NCI-H748 (cell line): ENCODE measurements around the gene DENND5B.
"Not testable (repeated sequence)": the region's sequence is repeated elsewhere in the genome, so short reads cannot be mapped to it uniquely, and the experiment has no call there.

Experiments
- DNase-seq: peaks from one replicate; lab custom pipeline; 2025; ENCODE audit not compliant: unreplicated experiment; lab: John Stamatoyannopoulos, UW

The DENND5B gene

DNA sequence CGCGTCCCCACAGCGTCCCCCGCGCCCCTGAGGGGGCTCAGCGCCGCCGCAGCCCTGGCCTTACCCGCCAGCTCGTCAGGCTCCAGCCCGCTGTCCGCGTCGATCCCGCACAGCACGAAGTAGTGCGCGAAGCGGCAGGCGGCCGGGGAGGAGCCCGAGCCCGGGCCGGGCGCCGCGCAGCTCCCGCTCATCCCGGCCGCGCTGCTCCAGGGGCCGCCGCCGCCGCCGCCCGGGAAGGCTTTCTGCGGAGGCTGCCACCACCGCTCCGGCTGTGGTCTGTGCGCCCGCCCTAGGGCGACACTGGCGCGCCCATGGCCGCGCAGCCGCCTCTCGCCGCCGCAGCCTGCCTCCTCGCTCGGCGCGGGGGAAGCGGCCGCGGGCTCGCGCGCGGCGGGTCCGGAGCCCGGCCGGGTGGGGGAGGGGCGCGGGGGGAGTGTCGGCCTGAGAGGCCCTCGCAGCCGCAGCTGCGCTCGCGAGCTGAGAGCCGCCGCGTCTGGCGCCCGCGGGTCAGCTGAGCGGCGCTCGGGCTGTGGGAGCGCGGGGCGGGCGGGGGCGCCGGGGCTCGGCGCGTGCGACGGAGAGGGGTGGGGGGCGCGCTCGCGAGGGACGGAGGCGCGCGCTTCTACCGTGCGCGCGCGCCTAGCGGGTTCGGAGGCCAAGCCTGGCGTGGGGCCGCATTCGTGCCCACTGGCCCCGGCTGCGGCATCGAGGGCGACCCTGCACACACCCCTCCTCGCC is at the start of gene DENND5B:
Gene DENND5B, minus strand, starts transcription at position 495 of the 738 bp plus-strand sequence. Its CDS starts 304 bp downstream, at position 191.
- peak; percentile 87 for DNase-seq

GRCh38 chr12:31634620-31635019 is 43.7 kb upstream of the DENND5B start:
- no peak for DNase-seq

- no peak for DNase-seq
These were observed 42.5 kb upstream of the DENND5B start for GRCh38 chr12:31633464-31633863.

- DNase-seq: no peak
These were observed 40.9 kb upstream of the DENND5B start for GRCh38 chr12:31631809-31632208.

GRCh38 chr12:31631023-31631724 is 40.2 kb upstream of the DENND5B start:
- peak; percentile 18 for DNase-seq

GRCh38 chr12:31629756-31630732 is 39.1 kb upstream of the DENND5B start:
- DNase-seq: no peak

- no peak for DNase-seq
These were observed 36.6 kb upstream of the DENND5B start for GRCh38 chr12:31627456-31628054.

GRCh38 chr12:31626270-31626995 is 35.5 kb upstream of the DENND5B start:
- DNase-seq: no peak

GRCh38 chr12:31622038-31622437 is 31.1 kb upstream of the DENND5B start:
- DNase-seq: no peak

DNA sequence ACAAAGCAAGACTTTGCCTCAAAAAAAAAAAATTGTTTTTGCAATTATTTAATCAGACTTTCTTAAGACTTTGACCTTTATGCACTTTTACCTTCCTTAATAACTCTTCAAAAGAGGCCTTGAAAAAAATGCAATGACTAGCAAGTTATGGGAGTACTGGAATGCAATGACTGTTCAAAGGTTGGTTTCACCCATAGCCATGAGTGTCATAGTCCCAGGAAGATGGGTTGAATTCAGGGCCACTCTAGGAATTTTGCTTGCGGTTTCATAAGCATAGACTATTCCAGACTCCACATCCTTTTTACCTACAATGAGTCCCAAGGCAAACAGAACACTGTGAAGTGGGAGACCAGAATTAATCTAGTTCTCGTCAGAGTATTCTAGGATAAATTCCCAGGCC is 29.4 kb upstream of the DENND5B start:
- no peak for DNase-seq

DNA sequence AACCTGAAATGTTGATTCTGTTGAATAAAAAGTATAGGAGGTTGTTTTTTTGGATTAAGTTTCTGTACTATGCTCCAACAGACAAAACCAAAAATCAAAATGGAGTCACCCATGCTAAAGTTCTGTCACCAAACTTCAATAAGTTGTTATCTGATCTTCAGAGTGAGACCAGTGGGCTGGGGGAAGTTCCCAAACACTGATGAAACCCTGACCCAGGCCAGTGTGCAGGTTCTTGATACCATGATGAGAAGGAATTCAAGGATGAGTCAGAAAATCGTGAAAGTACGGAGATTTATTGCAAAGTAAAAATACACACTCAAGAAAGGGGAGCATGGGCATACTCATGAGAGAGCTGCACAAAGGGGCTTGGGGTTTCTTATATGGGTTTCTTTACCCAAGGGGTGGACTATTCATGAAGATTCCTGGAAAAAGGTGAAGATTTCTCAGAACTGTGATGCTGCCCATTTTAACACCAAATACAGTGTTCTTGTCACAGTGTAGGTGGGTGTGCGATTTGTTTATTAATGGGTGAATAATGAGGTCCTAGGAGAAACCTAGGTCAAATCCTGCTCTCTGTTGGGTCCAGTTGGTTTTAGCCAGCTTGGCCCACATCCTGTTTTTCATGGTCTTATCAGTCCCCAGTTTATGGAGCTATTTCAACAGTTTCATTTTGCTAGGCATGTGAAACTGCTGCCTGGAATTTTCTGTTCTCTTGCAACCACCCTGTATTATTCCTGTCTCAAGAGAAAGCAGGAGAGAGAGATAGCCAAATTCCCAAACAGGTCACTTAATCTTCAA is 27.5 kb upstream of the DENND5B start:
- no peak for DNase-seq

DNA sequence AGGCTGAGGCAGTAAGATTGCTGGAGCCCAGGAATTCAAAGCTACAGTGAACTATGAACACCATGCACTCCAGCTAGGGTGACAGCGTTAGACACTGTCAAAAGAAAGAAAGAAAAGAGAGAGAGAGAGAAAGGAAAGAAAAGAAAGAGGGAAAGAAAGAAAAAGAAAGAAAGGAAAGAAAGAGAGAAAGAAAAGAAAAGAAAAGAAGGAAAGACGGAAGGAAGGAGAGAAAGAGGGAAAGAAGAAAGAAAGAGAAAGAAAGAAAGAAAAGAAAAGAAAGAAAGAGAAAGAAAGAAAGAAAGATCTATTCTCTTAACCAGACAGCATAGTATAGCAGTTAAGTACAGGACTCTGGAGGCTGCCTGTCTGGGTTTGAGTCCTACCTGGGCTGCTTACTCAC is 21.9 kb upstream of the DENND5B start:
- no peak for DNase-seq

DNA sequence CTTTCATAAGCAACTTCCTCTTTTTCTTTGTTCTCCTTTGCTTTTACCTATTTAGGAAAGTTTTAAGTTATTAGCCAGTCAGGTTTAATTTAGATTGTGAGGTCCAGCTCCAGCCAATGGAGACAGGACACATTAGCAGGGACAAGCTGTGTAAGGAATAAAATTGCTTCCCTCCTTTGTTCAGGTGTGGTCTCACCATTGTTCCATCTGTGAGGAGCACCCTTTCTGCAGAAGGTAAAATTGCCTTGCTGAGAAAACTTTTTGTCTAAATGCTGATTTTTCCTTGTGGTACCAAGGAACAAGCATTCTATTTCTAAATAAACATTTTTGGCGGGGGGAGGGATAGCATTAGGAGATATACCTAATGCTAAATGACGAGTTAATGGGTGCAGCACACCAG is 17.4 kb upstream of the DENND5B start:
- not testable (repeated sequence) for DNase-seq

GRCh38 chr12:31605531-31605930 is 14.6 kb upstream of the DENND5B start:
- no peak for DNase-seq

DNA sequence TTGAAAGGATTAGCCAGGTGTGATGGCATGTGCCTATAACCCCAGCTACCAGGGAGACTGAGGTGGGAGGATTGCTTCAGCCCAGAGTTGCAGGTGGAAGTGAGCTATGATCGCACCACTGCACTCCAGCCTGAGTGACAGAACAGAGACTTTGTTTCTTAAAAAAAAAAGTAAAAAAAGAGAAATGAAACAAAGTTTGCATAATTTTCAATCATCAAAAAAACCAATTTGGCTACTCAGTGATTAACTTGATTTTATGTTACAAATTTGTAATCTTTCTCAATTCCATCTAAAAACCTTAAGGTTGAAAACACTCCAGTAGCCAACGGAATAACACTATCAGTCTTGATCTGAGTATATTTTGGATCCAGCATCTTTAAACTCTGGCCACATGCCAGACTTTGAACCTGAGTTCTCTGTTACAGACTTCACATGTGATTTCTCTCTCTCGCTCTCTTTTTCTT is 12.6 kb upstream of the DENND5B start:
- DNase-seq: no peak

- DNase-seq: no peak
These were observed 9.8 kb upstream of the DENND5B start for GRCh38 chr12:31600750-31601149.

DNA sequence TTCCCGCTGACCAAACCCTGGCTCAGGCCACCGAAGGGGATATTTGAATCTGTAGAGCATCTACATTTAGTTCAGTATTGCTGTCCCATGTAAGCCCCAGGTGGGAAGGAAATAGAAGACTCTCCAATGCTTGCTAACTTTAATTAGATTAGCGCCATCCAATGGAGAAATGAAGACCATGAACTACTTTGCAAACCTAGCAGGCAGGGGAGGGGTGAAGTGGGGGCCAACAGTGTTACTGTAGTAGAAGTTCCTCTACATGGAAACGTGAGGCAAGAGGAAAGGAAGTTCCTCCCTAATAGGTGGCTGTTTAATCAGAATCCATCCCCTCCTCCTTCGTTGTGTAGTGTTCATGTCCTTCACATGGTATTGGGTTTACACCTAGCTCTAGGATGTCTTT is 9.3 kb upstream of the DENND5B start:
- no peak for DNase-seq

DNA sequence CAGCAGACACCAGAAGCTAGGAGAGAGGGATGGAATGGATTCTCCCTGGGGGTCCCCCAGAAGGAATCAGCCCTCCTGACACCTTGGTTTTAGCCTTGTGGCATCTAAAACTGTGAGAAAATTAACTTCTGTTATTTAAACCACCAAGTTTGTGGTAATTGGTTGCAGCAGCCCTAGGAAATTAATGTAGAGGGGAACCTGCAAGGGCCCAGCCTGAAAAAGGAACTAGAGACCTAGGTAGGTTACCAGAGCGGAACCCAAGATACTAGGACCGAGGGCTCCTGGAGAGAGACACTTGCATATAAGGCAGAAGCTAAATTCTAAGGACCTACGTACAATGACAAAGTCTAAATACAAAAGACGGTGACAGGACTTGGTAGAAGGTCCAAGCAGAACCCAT is 8.1 kb upstream of the DENND5B start:
- no peak for DNase-seq

DNA sequence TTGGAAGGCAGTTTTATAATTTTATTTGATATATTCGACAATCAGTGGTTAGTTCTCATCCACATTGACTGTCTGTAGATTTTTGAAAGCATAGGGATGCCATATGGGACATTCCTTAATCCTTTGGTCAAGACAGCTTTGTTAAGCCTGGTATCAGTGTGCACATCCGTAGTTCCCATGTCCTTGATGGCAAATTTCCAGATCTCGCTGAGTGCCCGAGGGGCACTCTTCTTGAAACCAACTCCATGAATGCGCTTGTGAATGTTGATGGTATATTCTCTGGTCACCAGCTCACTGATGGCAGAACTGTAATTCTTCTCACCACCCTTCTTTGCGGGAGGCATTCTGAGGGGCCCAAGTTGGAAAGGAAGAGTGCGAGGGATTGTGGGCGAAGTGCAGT is 6.1 kb upstream of the DENND5B start:
- DNase-seq: no peak
